ENCODE data around the gene IL1R2.

IL1R2 gene

GRCh38 chr2:101991721-101992145 is at the start of gene IL1R2:
Gene IL1R2 (plus strand): TSS chr2:101991960. CDS start chr2:102008576, 16,616 bp downstream.
- DNase-seq (ENCODE audit: low read depth) = no peak

- peak; percentile 13 for DNase-seq (ENCODE audit: low read depth)
These were observed 48.9 kb upstream of the IL1R2 start for GRCh38 chr2:101942851-101943250.

- no peak for DNase-seq (ENCODE audit: low read depth)
These were observed 45.3 kb upstream of the IL1R2 start for GRCh38 chr2:101946372-101947039.

- no peak for DNase-seq (ENCODE audit: low read depth)
These were observed 44.4 kb upstream of the IL1R2 start for GRCh38 chr2:101947374-101947773.

GRCh38 chr2:101948625-101949155 is 43.1 kb upstream of the IL1R2 start:
- no peak for DNase-seq (ENCODE audit: low read depth)

GRCh38 chr2:101949304-101949703 is 42.5 kb upstream of the IL1R2 start:
- DNase-seq (ENCODE audit: low read depth) = no peak

GRCh38 chr2:101951296-101951695 is 40.5 kb upstream of the IL1R2 start:
- no peak for DNase-seq (ENCODE audit: low read depth)

- DNase-seq (ENCODE audit: low read depth) = no peak
These were observed 39.2 kb upstream of the IL1R2 start for GRCh38 chr2:101952551-101952950.

GRCh38 chr2:101956465-101957438 is 35.0 kb upstream of the IL1R2 start:
- DNase-seq (ENCODE audit: low read depth) = peak; percentile 92

GRCh38 chr2:101958061-101958460 is 33.7 kb upstream of the IL1R2 start:
- DNase-seq (ENCODE audit: low read depth) = peak; percentile 56

GRCh38 chr2:101960819-101961337 is 30.9 kb upstream of the IL1R2 start:
- DNase-seq (ENCODE audit: low read depth) = no peak

- peak; percentile 100 for DNase-seq (ENCODE audit: low read depth)
These were observed 30.2 kb upstream of the IL1R2 start for GRCh38 chr2:101961338-101962191.

GRCh38 chr2:101962309-101962708 is 29.5 kb upstream of the IL1R2 start:
- peak; percentile 17 for DNase-seq (ENCODE audit: low read depth)

- DNase-seq (ENCODE audit: low read depth) = no peak
These were observed 28.6 kb upstream of the IL1R2 start for GRCh38 chr2:101963198-101963597.

- DNase-seq (ENCODE audit: low read depth) = peak; percentile 80
These were observed 23.8 kb upstream of the IL1R2 start for GRCh38 chr2:101967826-101968513.

- DNase-seq (ENCODE audit: low read depth) = no peak
These were observed 22.0 kb upstream of the IL1R2 start for GRCh38 chr2:101969723-101970122.

GRCh38 chr2:101970901-101971300 is 20.9 kb upstream of the IL1R2 start:
- DNase-seq (ENCODE audit: low read depth) = no peak

GRCh38 chr2:101971836-101972235 is 19.9 kb upstream of the IL1R2 start:
- DNase-seq (ENCODE audit: low read depth) = peak; percentile 50

- peak; percentile 97 for DNase-seq (ENCODE audit: low read depth)
These were observed 18.9 kb upstream of the IL1R2 start for GRCh38 chr2:101972621-101973434.

- no peak for DNase-seq (ENCODE audit: low read depth)
These were observed 17.1 kb upstream of the IL1R2 start for GRCh38 chr2:101974663-101975062.

Data from fibroblast of gingiva (primary cell).